Body of pancreas (tissue), 4 donors: Measurements from ENCODE around the gene GPC1. TPM values are rescaled to one million over a fixed set of nuclear protein-coding genes. Genes with fewer than 3 reads are reported as not detected.

Experiments
- ATAC-seq: fragments of 150-250 bp; one replicate; pipeline ENCODE4 v1.9.1; 2016
- DNase-seq, 4 donors: peaks; one replicate each; pipeline ENCODE4 v3.0.0-alpha.2; 2019
- H3K27ac ChIP-seq, 4 donors: fragments of 200-600 bp; sonication (generic); 1 replicate in 3 of 4; 2 replicates in 1 of 4; pipeline versions ENCODE4 v1.5.1 to v1.6.1; 2016 to 2019; ENCODE audit warnings: mild to moderate bottlenecking in 1 of 4, mixed read lengths in 1 of 4, moderate library complexity in 1 of 4
- H3K27me3 ChIP-seq, 2 donors: fragments of 200-600 bp; sonication (generic); one replicate each; pipeline ENCODE4 v1.6.0; 2016; ENCODE audit warnings: mild to moderate bottlenecking in 1 of 2
- H3K36me3 ChIP-seq, 2 donors: fragments of 200-600 bp; sonication (generic); replicated peaks in 1 of 2; 2 replicates each; pipeline ENCODE4 v1.5.1; 2016; ENCODE audit warnings: low read depth in 2 of 2; ENCODE audit not compliant: insufficient read depth in 1 of 2
- H3K4me1 ChIP-seq: fragments of 200-600 bp; sonication (generic); one replicate; pipeline ENCODE4 v1.6.0; 2016
- H3K4me3 ChIP-seq, 2 donors: fragments of 200-600 bp; sonication (generic); 1 replicate in 1 of 2; 2 replicates in 1 of 2; pipeline ENCODE4 v1.5.1; 2016 to 2019
- H3K9me3 ChIP-seq, 3 donors: fragments of 200-600 bp; sonication (generic); 1 replicate in 2 of 3; 2 replicates in 1 of 3; pipeline ENCODE4 v1.5.1; 2016
- POLR2A ChIP-seq, 3 donors: fragments of 450-650 bp; IDR thresholded peaks; one replicate each; pipeline ENCODE4 v1.6.1; 2016; ENCODE audit warnings: antibody characterized with exemption in 3 of 3, mild to moderate bottlenecking in 2 of 3
- WGBS, 2 donors: methylation state at CpG; one replicate each; pipeline ENCODE4 v1.1.5; 2017; 5-methylcytosine and 5-hydroxymethylcytosine counted together
- intact Hi-C: fragments of 100-400 bp; cut with DNase I; formaldehyde crosslinking; loops from one replicate; pipeline ENCODE4 v1.15.1; 2023
- total RNA-seq, 2 donors: library from RNA; depleted of rRNA; stranded (reverse); fragments of >200 nt; gene quantifications; one replicate each; pipeline ENCODE4 v1.1.0, GENCODE V29; 2016
- TF ChIP-seq, protein P1 (sequence below), 7 experiments: fragments of 450-650 bp in 4 of 7; fragments of 200-600 bp in 3 of 7; sonication (generic) in 3 of 7; IDR thresholded peaks; one replicate each; pipeline ENCODE4 v1.5.1; 2016 to 2019; ENCODE audit warnings: antibody characterized with exemption in 7 of 7

Gene GPC1
- total RNA-seq, 2 donors from 2014 or later: 23.3 to 30.7 TPM

- WGBS, 2 donors: 83 to 88% methylated on average over 3 to 18 of the region's 25 CpGs
- peaks cover 7% of the 10 kb centered on the region for H3K4me1 ChIP-seq
- ATAC-seq (no peak), DNase-seq (no peak)
- no peaks in the 10 kb centered on the region for H3K27me3 ChIP-seq
- H3K36me3 ChIP-seq: no peaks in the 10 kb centered on the region
- H3K9me3 ChIP-seq: no peaks in the 10 kb centered on the region
- no peak overlapping the region for H3K4me3 ChIP-seq
- intact Hi-C loops: loop anchor here (10.0 kb wide), 1 partner anchor 298 kb away; the partner anchor contains the start of gene OTOS
- H3K27ac ChIP-seq: no peak overlapping the region
- TF ChIP-seq POLR2A (IDR thresholded peaks at IDR 0.05): no peak
- TF ChIP-seq, protein P1, sequence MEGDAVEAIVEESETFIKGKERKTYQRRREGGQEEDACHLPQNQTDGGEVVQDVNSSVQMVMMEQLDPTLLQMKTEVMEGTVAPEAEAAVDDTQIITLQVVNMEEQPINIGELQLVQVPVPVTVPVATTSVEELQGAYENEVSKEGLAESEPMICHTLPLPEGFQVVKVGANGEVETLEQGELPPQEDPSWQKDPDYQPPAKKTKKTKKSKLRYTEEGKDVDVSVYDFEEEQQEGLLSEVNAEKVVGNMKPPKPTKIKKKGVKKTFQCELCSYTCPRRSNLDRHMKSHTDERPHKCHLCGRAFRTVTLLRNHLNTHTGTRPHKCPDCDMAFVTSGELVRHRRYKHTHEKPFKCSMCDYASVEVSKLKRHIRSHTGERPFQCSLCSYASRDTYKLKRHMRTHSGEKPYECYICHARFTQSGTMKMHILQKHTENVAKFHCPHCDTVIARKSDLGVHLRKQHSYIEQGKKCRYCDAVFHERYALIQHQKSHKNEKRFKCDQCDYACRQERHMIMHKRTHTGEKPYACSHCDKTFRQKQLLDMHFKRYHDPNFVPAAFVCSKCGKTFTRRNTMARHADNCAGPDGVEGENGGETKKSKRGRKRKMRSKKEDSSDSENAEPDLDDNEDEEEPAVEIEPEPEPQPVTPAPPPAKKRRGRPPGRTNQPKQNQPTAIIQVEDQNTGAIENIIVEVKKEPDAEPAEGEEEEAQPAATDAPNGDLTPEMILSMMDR (IDR thresholded peaks at IDR 0.05): no peak
These were observed 7.6 kb downstream of the GPC1 start for GRCh38 chr2:240442891-240443715.

- WGBS, 2 donors: 94% methylated on average over 16 of the region's 17 CpGs; no CpG with 5 or more reads in 1 of the 2 donors
- DNase-seq (no peak), ATAC-seq (no peak)
- Histone ChIP-seq H3K4me3 (no peak overlapping the region), H3K27me3 (no peaks in the 10 kb centered on the region), H3K4me1 (no peaks in the 10 kb centered on the region), H3K27ac (no peak overlapping the region), H3K36me3 (no peaks in the 10 kb centered on the region), H3K9me3 (no peaks in the 10 kb centered on the region)
- intact Hi-C loops: loop anchor here (10.0 kb wide), 1 partner anchor 299 kb away; the partner anchor contains the start of gene OTOS
- TF ChIP-seq POLR2A (IDR thresholded peaks at IDR 0.05): no peak
- TF ChIP-seq, protein P1 (IDR thresholded peaks at IDR 0.05): no peak
These were observed 8.4 kb downstream of the GPC1 start for GRCh38 chr2:240443891-240444301.

- no peak for ATAC-seq
These were observed 9.0 kb downstream of the GPC1 start for GRCh38 chr2:240444464-240444863.

GRCh38 chr2:240445961-240446663 lies 10.6 kb downstream of the GPC1 start:
- no peak for ATAC-seq
- Histone ChIP-seq H3K9me3 (no peaks in the 10 kb centered on the region), H3K27me3 (no peaks in the 10 kb centered on the region), H3K4me1 (no peaks in the 10 kb centered on the region), H3K27ac (no peak overlapping the region), H3K4me3 (no peak overlapping the region), H3K36me3 (no peaks in the 10 kb centered on the region)
- DNase-seq: no peak
- TF ChIP-seq, protein P1 (IDR thresholded peaks at IDR 0.05): no peak
- TF ChIP-seq POLR2A (IDR thresholded peaks at IDR 0.05): no peak
- intact Hi-C loops: loop anchor here (10.0 kb wide), 1 partner anchor 301 kb away; the partner anchor contains the start of gene OTOS
- WGBS, 2 donors: 84 to 89% methylated on average over 13 to 24 of the region's 24 CpGs

More at GRCh38 chr2:240444464-240444863, 9.0 kb downstream of the GPC1 start:
- H3K4me3 ChIP-seq: no peak overlapping the region
- WGBS, 2 donors: 78% methylated on average over 16 of the region's 16 CpGs; no CpG with 5 or more reads in 1 of the 2 donors
- H3K4me1 ChIP-seq: no peaks in the 10 kb centered on the region
- no peak overlapping the region for H3K27ac ChIP-seq
- no peak for TF ChIP-seq POLR2A (IDR thresholded peaks at IDR 0.05)
- TF ChIP-seq, protein P1 (IDR thresholded peaks at IDR 0.05): no peak
- no peaks in the 10 kb centered on the region for H3K9me3 ChIP-seq
- no peak for DNase-seq
- no peaks in the 10 kb centered on the region for H3K27me3 ChIP-seq
- no peaks in the 10 kb centered on the region for H3K36me3 ChIP-seq
- intact Hi-C loops: loop anchor here (10.0 kb wide), 1 partner anchor 300 kb away; the partner anchor contains the start of gene OTOS
